Kidney tubule cell (primary cell): ENCODE measurements around the gene NOP10.
"Not testable (repeated sequence)": the region's sequence is repeated elsewhere in the genome, so short reads cannot be mapped to it uniquely, and the experiment has no call there.

Experiments
- DNase-seq: peaks from one replicate; pipeline ENCODE4 v3.0.0-alpha.2; 2018; ENCODE audit warnings: low spot score

The NOP10 gene

GRCh38 chr15:34342737-34343575 lies at the start of gene NOP10, which contains the start of gene NUTM1:
NOP10 (minus strand) TSS chr15:34343136; CDS start chr15:34343073, 63 bp downstream.
NUTM1 (plus strand) TSS chr15:34343315; CDS start chr15:34343697, 382 bp downstream.
- DNase-seq, result peak; percentile 93

GRCh38 chr15:34389594-34390086 lies 46.7 kb upstream of the NOP10 start:
- DNase-seq, result not testable (repeated sequence)

GRCh38 chr15:34381829-34382521 lies 39.0 kb upstream of the NOP10 start:
- DNase-seq, result not testable (repeated sequence)

- not testable (repeated sequence) for DNase-seq
Measured at GRCh38 chr15:34380491-34380890, 37.6 kb upstream of the NOP10 start.

GRCh38 chr15:34376856-34377255 lies 33.9 kb upstream of the NOP10 start:
- no peak for DNase-seq

GRCh38 chr15:34375541-34375940 lies 32.6 kb upstream of the NOP10 start:
- DNase-seq, result not testable (repeated sequence)

GRCh38 chr15:34374816-34375215 lies 31.9 kb upstream of the NOP10 start:
- DNase-seq, result no peak

- no peak for DNase-seq
Measured at GRCh38 chr15:34373951-34374350, 31.0 kb upstream of the NOP10 start.

GRCh38 chr15:34370643-34371042 lies 27.7 kb upstream of the NOP10 start:
- peak; percentile 16 for DNase-seq

- no peak for DNase-seq
Measured at GRCh38 chr15:34370129-34370528, 27.2 kb upstream of the NOP10 start.

GRCh38 chr15:34367101-34368081 lies 24.5 kb upstream of the NOP10 start, which contains the start of gene LPCAT4:
LPCAT4 (minus strand) TSS chr15:34367196; CDS start chr15:34367100, 96 bp downstream.
- peak; percentile 91 for DNase-seq

GRCh38 chr15:34366271-34367065 lies 23.5 kb upstream of the NOP10 start:
- DNase-seq, result peak; percentile 86

GRCh38 chr15:34365836-34366235 lies 22.9 kb upstream of the NOP10 start:
- DNase-seq, result no peak

- no peak for DNase-seq
Measured at GRCh38 chr15:34365091-34365825, 22.3 kb upstream of the NOP10 start.

- DNase-seq, result no peak
Measured at GRCh38 chr15:34364041-34364440, 21.1 kb upstream of the NOP10 start.

GRCh38 chr15:34362047-34362773 lies 19.3 kb upstream of the NOP10 start:
- no peak for DNase-seq

GRCh38 chr15:34361278-34361677 lies 18.3 kb upstream of the NOP10 start:
- DNase-seq, result no peak

GRCh38 chr15:34360298-34360697 lies 17.4 kb upstream of the NOP10 start:
- peak; percentile 74 for DNase-seq

- peak; percentile 22 for DNase-seq
Measured at GRCh38 chr15:34359416-34359815, 16.5 kb upstream of the NOP10 start.
